ENCODE results near the gene MEI1.
"Not testable (repeated sequence)": the region's sequence is repeated elsewhere in the genome, so short reads cannot be mapped to it uniquely, and the experiment has no call there.

The MEI1 gene

DNA sequence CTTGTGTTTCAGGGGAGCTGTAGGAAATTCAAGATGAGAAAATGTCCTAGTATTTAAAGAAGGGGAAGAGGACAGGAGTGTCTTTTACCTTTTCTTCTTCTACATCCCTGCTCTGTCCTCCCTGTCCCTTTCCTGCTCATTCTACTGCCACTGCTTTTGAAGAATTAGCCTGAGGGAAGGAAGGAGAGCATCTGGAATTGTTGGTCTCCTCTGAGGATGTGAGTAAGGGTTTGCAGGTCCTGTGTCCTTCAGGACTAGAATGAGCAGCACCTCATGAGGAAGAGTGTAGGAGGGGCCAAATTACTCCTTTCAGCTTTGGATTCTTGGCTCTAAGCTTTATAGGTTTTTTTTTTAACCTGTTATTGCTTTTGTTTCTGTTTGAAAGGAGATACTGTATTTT is 34.8 kb upstream of the MEI1 start:
- peaks cover 31 to 61% of the 10 kb centered on the region in 2 donors for H3K36me3 ChIP-seq (replicated peaks in 1 of 2; ENCODE audit: control insufficient read depth in 2 of 2, insufficient read depth in 2 of 2, low read length in 2 of 2)
- DNase-seq (ENCODE audit: low spot score), result no peak

DNA sequence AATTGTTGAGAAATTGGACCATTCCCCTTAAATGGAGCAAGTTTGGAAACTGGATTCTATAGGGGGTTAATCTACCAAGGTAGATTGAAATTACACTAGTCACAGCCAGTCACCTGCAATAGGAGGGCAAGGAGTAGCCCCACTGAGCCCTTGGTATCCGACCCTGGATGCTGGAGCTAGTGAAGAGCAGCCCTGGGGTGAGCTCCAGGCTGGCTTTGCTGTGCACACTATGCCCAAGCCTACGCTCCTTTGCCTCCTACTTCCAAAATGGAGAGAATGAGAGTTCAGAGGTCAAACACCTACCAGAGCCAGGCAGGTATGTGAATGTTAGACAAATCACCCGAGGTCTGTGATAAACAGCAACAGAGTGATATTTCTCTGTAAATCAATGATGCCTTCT is 34.4 kb upstream of the MEI1 start:
- no peak overlapping the region for H2BK5ac ChIP-seq (ENCODE audit: low read length)
- no peak overlapping the region for H3K4me2 ChIP-seq (ENCODE audit: insufficient read depth, low read length, poor library complexity, severe bottlenecking)
- WGBS, 2 donors (ENCODE audit: extremely low coverage in 2 of 2, insufficient read length in 2 of 2, insufficient replicate concordance in 1 of 2), result no CpG with 5 or more reads among the region's 3 CpGs

More for the DNA sequence above, 34.8 kb upstream of the MEI1 start:
- Histone ChIP-seq H2BK15ac (ENCODE audit: low read length) (no peak overlapping the region), H2AK5ac (ENCODE audit: low read depth, low read length) (no peak overlapping the region), H4K8ac (ENCODE audit: low read depth, low read length) (no peak overlapping the region), H3K4me1 (ENCODE audit: control insufficient read depth in 2 of 2, insufficient read depth in 1 of 2, low read depth in 1 of 2, low read length in 2 of 2) (peaks cover 6 to 7% of the 10 kb centered on the region in 2 donors), H2BK12ac (ENCODE audit: low read length) (no peak overlapping the region), H3K27ac (replicated peaks; ENCODE audit: low read length) (no peak overlapping the region), H3K9ac (ENCODE audit: low read depth, low read length, poor library complexity) (no peak overlapping the region), H3K27me3 (ENCODE audit: control insufficient read depth in 3 of 3, insufficient read depth in 3 of 3, low read depth in 1 of 3, low read length in 3 of 3) (no peaks in the 10 kb centered on the region), H3K18ac (ENCODE audit: low read length) (no peak overlapping the region), H3K79me1 (ENCODE audit: low read depth, low read length) (no peaks in the 10 kb centered on the region), H2BK5ac (ENCODE audit: low read length) (no peak overlapping the region), H3K4me2 (ENCODE audit: insufficient read depth, low read length, poor library complexity, severe bottlenecking) (no peak overlapping the region), H3K4me3 (ENCODE audit: low read length in 2 of 2) (no peak overlapping the region), H3K4ac (ENCODE audit: low read length) (no peak overlapping the region), H3K14ac (ENCODE audit: low read length) (no peak overlapping the region), H2AFZ (ENCODE audit: low read length) (no peak overlapping the region), H4K91ac (ENCODE audit: low read depth, low read length, poor library complexity) (no peak overlapping the region), H3K23ac (ENCODE audit: low read depth, low read length, poor library complexity) (no peak overlapping the region), H3K9me3 (replicated peaks in 1 of 2; ENCODE audit: control insufficient read depth in 2 of 2, insufficient read depth in 1 of 2, low read depth in 1 of 2, low read length in 2 of 2) (no peaks in the 10 kb centered on the region), H2BK120ac (ENCODE audit: low read depth, low read length) (no peak overlapping the region)

DNA sequence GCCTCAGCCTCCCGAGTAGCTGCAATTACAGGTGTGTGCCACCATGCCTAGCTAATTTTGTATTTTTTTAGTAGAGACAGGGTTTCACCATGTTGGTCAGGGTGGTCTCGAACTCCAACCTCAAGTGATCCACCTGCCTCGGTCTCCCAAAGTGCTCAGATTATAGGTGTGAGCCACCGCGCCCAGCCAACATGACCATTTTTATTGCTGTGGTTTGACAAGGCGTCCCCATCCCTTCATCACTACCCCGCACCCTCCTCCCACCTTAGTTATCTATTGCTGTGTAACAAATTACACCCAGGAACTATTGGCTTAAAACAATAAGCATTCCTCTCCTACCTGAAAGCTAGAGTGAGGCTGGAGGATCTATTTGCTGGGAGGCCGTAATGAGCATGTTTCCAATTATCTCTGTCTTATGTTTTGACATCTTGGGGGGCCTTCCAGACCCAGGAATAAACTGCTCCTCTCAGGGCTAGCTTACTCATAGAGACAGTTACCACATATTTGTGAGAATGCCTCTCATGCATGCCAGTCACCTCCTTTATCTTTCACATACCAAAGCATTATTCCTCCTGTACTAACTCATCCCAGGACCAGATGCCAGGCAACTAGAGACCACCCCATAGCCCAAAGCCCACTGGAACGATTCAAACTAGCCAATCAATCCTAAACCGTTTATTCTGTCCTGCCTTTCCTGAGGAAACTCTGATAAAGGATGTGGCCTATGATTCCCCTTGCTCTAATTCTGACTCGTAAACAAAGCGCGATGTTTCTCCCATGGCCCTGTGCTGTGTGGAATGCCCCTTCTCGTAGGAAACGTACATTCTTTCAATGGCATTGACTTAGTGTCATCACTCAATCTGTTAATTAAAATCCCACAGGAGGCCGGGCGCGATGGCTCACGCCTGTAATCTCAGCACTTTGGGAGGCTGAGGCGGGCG is 30.1 kb upstream of the MEI1 start:
- no peaks in the 10 kb centered on the region for H3K27me3 ChIP-seq (ENCODE audit: control insufficient read depth in 3 of 3, insufficient read depth in 3 of 3, low read depth in 1 of 3, low read length in 3 of 3)
- H3K9ac ChIP-seq (ENCODE audit: low read depth, low read length, poor library complexity), result no peak overlapping the region
- peaks cover 5 to 37% of the 10 kb centered on the region in 2 donors for H3K36me3 ChIP-seq (replicated peaks in 1 of 2; ENCODE audit: control insufficient read depth in 2 of 2, insufficient read depth in 2 of 2, low read length in 2 of 2)
- no peak overlapping the region for H2AFZ ChIP-seq (ENCODE audit: low read length)
- H3K23ac ChIP-seq (ENCODE audit: low read depth, low read length, poor library complexity), result no peak overlapping the region
- H2BK12ac ChIP-seq (ENCODE audit: low read length), result no peak overlapping the region
- no peak overlapping the region for H3K18ac ChIP-seq (ENCODE audit: low read length)
- DNase-seq (ENCODE audit: low spot score), result no peak
- peaks cover 7% of the 10 kb centered on the region in 2 donors for H3K4me1 ChIP-seq (ENCODE audit: control insufficient read depth in 2 of 2, insufficient read depth in 1 of 2, low read depth in 1 of 2, low read length in 2 of 2)
- H4K8ac ChIP-seq (ENCODE audit: low read depth, low read length), result no peak overlapping the region
- H2BK120ac ChIP-seq (ENCODE audit: low read depth, low read length), result no peak overlapping the region
- WGBS, 2 donors (ENCODE audit: extremely low coverage in 2 of 2, insufficient read length in 2 of 2, insufficient replicate concordance in 1 of 2), result no CpG with 5 or more reads among the region's 21 CpGs
- no peak overlapping the region for H4K91ac ChIP-seq (ENCODE audit: low read depth, low read length, poor library complexity)
- no peaks in the 10 kb centered on the region for H3K79me1 ChIP-seq (ENCODE audit: low read depth, low read length)
- H2BK15ac ChIP-seq (ENCODE audit: low read length), result no peak overlapping the region
- H3K27ac ChIP-seq (replicated peaks; ENCODE audit: low read length), result no peak overlapping the region
- H3K4ac ChIP-seq (ENCODE audit: low read length), result no peak overlapping the region
- H3K4me2 ChIP-seq (ENCODE audit: insufficient read depth, low read length, poor library complexity, severe bottlenecking), result no peak overlapping the region
- H2BK5ac ChIP-seq (ENCODE audit: low read length), result no peak overlapping the region
- no peak overlapping the region for H2AK5ac ChIP-seq (ENCODE audit: low read depth, low read length)
- H3K4me3 ChIP-seq (ENCODE audit: low read length in 2 of 2), result no peak overlapping the region
- H3K14ac ChIP-seq (ENCODE audit: low read length), result no peak overlapping the region
- no peaks in the 10 kb centered on the region for H3K9me3 ChIP-seq (replicated peaks in 1 of 2; ENCODE audit: control insufficient read depth in 2 of 2, insufficient read depth in 1 of 2, low read depth in 1 of 2, low read length in 2 of 2)

More for the DNA sequence above, 34.4 kb upstream of the MEI1 start:
- Histone ChIP-seq H2AK5ac (ENCODE audit: low read depth, low read length) (no peak overlapping the region), H4K91ac (ENCODE audit: low read depth, low read length, poor library complexity) (no peak overlapping the region), H3K9me3 (replicated peaks in 1 of 2; ENCODE audit: control insufficient read depth in 2 of 2, insufficient read depth in 1 of 2, low read depth in 1 of 2, low read length in 2 of 2) (no peaks in the 10 kb centered on the region), H4K8ac (ENCODE audit: low read depth, low read length) (no peak overlapping the region), H2BK120ac (ENCODE audit: low read depth, low read length) (no peak overlapping the region), H3K79me1 (ENCODE audit: low read depth, low read length) (no peaks in the 10 kb centered on the region), H3K4me1 (ENCODE audit: control insufficient read depth in 2 of 2, insufficient read depth in 1 of 2, low read depth in 1 of 2, low read length in 2 of 2) (peaks cover 7% of the 10 kb centered on the region in 2 donors), H2AFZ (ENCODE audit: low read length) (no peak overlapping the region), H2BK15ac (ENCODE audit: low read length) (no peak overlapping the region), H3K36me3 (replicated peaks in 1 of 2; ENCODE audit: control insufficient read depth in 2 of 2, insufficient read depth in 2 of 2, low read length in 2 of 2) (peaks cover 28 to 56% of the 10 kb centered on the region in 2 donors), H3K14ac (ENCODE audit: low read length) (no peak overlapping the region), H3K4ac (ENCODE audit: low read length) (no peak overlapping the region), H3K4me3 (ENCODE audit: low read length in 2 of 2) (no peak overlapping the region), H3K18ac (ENCODE audit: low read length) (no peak overlapping the region), H3K23ac (ENCODE audit: low read depth, low read length, poor library complexity) (no peak overlapping the region), H3K9ac (ENCODE audit: low read depth, low read length, poor library complexity) (no peak overlapping the region), H3K27ac (replicated peaks; ENCODE audit: low read length) (no peak overlapping the region), H3K27me3 (ENCODE audit: control insufficient read depth in 3 of 3, insufficient read depth in 3 of 3, low read depth in 1 of 3, low read length in 3 of 3) (no peaks in the 10 kb centered on the region), H2BK12ac (ENCODE audit: low read length) (no peak overlapping the region)
- no peak for DNase-seq (ENCODE audit: low spot score)

DNA sequence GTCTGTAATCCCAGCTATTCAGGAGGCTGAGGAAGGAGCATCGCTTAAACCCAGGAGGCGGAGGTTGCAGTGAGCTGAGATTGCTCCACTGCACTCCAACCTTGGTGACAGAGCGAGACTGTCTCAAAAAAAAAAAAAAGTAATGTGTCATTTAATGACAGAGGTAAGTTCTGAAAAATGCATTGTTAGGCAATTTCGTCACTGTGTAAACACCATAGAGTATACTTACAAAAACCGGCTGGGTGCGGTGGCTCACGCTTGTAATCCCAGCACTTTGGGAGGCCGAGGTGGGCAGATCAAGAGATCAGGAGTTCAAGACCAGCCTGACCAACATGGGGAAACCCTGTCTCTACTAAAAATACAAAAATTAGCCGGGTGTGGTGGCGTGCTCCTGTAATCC is 27.2 kb upstream of the MEI1 start:
- H3K4me3 ChIP-seq (ENCODE audit: low read length in 2 of 2); H3K9ac ChIP-seq (ENCODE audit: low read depth, low read length, poor library complexity); H4K8ac ChIP-seq (ENCODE audit: low read depth, low read length); H3K79me1 ChIP-seq (ENCODE audit: low read depth, low read length); H2AK5ac ChIP-seq (ENCODE audit: low read depth, low read length); H3K23ac ChIP-seq (ENCODE audit: low read depth, low read length, poor library complexity); H3K4ac ChIP-seq (ENCODE audit: low read length); H2BK5ac ChIP-seq (ENCODE audit: low read length); H4K91ac ChIP-seq (ENCODE audit: low read depth, low read length, poor library complexity); H3K14ac ChIP-seq (ENCODE audit: low read length); H2BK12ac ChIP-seq (ENCODE audit: low read length); DNase-seq (ENCODE audit: low spot score); H3K27me3 ChIP-seq (ENCODE audit: control insufficient read depth in 3 of 3, insufficient read depth in 3 of 3, low read depth in 1 of 3, low read length in 3 of 3); H2AFZ ChIP-seq (ENCODE audit: low read length); H2BK15ac ChIP-seq (ENCODE audit: low read length); H3K9me3 ChIP-seq (replicated peaks in 1 of 2; ENCODE audit: control insufficient read depth in 2 of 2, insufficient read depth in 1 of 2, low read depth in 1 of 2, low read length in 2 of 2); H3K4me2 ChIP-seq (ENCODE audit: insufficient read depth, low read length, poor library complexity, severe bottlenecking); H2BK120ac ChIP-seq (ENCODE audit: low read depth, low read length); H3K18ac ChIP-seq (ENCODE audit: low read length); H3K4me1 ChIP-seq (ENCODE audit: control insufficient read depth in 2 of 2, insufficient read depth in 1 of 2, low read depth in 1 of 2, low read length in 2 of 2); H3K27ac ChIP-seq (replicated peaks; ENCODE audit: low read length): not testable (repeated sequence)
- H3K36me3 ChIP-seq (replicated peaks in 1 of 2; ENCODE audit: control insufficient read depth in 2 of 2, insufficient read depth in 2 of 2, low read length in 2 of 2), result peaks cover 8 to 43% of the 10 kb centered on the region in 2 donors
- no CpG with 5 or more reads among the region's 10 CpGs for WGBS, 2 donors (ENCODE audit: extremely low coverage in 2 of 2, insufficient read length in 2 of 2, insufficient replicate concordance in 1 of 2)

Data from neuronal stem cell (in vitro differentiated cells).